Sigmoid colon (tissue), 7 donors: ENCODE results near the gene NTRK3. TPM values are rescaled to one million over a fixed set of nuclear protein-coding genes. Genes with fewer than 3 reads are reported as not detected.

Experiments
- DNase-seq: peaks from one replicate; pipeline ENCODE4 v3.0.0-alpha.2; 2019
- H3K27ac ChIP-seq, 4 donors: fragments of 200-600 bp; sonication (generic); one replicate each; pipeline ENCODE4 v1.5.1; 2016 to 2019; ENCODE audit warnings: mild to moderate bottlenecking in 1 of 4
- H3K27me3 ChIP-seq, 3 donors: fragments of 200-600 bp; sonication (generic); one replicate each; pipeline ENCODE4 v1.5.1; 2019; ENCODE audit warnings: mild to moderate bottlenecking in 1 of 3
- H3K36me3 ChIP-seq, 4 donors: fragments of 200-600 bp; sonication (generic); one replicate each; pipeline ENCODE4 v1.5.1; 2016 to 2019
- H3K4me1 ChIP-seq, 4 donors: fragments of 200-600 bp; sonication (generic); one replicate each; pipeline ENCODE4 v1.5.1; 2017 to 2019
- H3K4me3 ChIP-seq, 4 donors: fragments of 200-600 bp; sonication (generic); one replicate each; pipeline ENCODE4 v1.5.1; 2017 to 2019; ENCODE audit warnings: mild to moderate bottlenecking in 2 of 4, moderate library complexity in 1 of 4
- H3K9me3 ChIP-seq, 4 donors: fragments of 200-600 bp in 3 of 4; sonication (generic) in 3 of 4; one replicate each; pipeline versions ENCODE4 v1.5.1 to v1.6.1; 2013 to 2019
- CTCF ChIP-seq, 4 experiments: fragments of 450-650 bp in 3 of 4; fragments of 200-600 bp in 1 of 4; IDR thresholded peaks; one replicate each; pipeline ENCODE4 v1.5.1; 2016 to 2019; ENCODE audit warnings: antibody characterized with exemption in 4 of 4, mild to moderate bottlenecking in 3 of 4, moderate library complexity in 2 of 4
- EP300 ChIP-seq, 4 donors: sonication (generic); formaldehyde crosslinking; IDR thresholded peaks; one replicate each; pipeline ENCODE4 v1.6.1; 2017; ENCODE audit warnings: antibody characterized with exemption in 4 of 4
- POLR2A ChIP-seq, 2 donors: fragments of 450-650 bp; IDR thresholded peaks; one replicate each; pipeline ENCODE4 v1.6.1; 2016; ENCODE audit warnings: antibody characterized with exemption in 2 of 2, mild to moderate bottlenecking in 2 of 2, moderate library complexity in 2 of 2
- POLR2AphosphoS5 ChIP-seq, 4 donors: sonication (generic); formaldehyde crosslinking; IDR thresholded peaks; one replicate each; pipeline ENCODE4 v1.6.1; 2017; ENCODE audit warnings: antibody characterized with exemption in 4 of 4
- WGBS, 2 donors: extraction: QIAGEN DNeasy Blood & Tissue Kit; methylation state at CpG; one replicate each; pipeline ENCODE4 v1.1.7; 2013; 5-methylcytosine and 5-hydroxymethylcytosine counted together
- intact Hi-C: fragments of 100-400 bp; cut with DNase I; formaldehyde crosslinking; loops from one replicate; pipeline ENCODE4 v1.15.1; 2023
- polyA plus RNA-seq, 3 donors: library from polyadenylated mRNA; stranded (reverse); fragments of 200-250 nt; gene quantifications; one replicate each; pipeline ENCODE4 v1.2.3, GENCODE V29; 2013
- total RNA-seq, 4 donors: library from RNA; depleted of rRNA; stranded (reverse); fragments of >200 nt; gene quantifications; one replicate each; pipeline ENCODE4 v1.1.0, GENCODE V29; 2016
- donor health status: healthy with polysubstance abuse.
- donor health status: Bipolar disorder and iron deficiency.
- donor health status: healthy.

Gene NTRK3
- total and polyA plus RNA-seq, 7 donors, result 1.1 to 13.0 (median 3.6) TPM; not detected in 2

- WGBS, 2 donors, result 82 to 90% methylated on average over 2 of the region's 2 CpGs
These were observed 134.5 kb downstream of the NTRK3 start for GRCh38 chr15:88121968-88122530.

GRCh38 chr15:88120026-88120425 lies 136.5 kb downstream of the NTRK3 start:
- H3K27me3 ChIP-seq, result no peaks in the 10 kb centered on the region
- 80 to 85% methylated on average over 3 of the region's 3 CpGs for WGBS, 2 donors
- H3K36me3 ChIP-seq, result no peaks in the 10 kb centered on the region
- DNase-seq, result no peak
- intact Hi-C loops, result loop anchor here (10.0 kb wide), 1 partner anchor 65 kb away; no protein-coding TSS in a partner anchor
- H3K4me3 ChIP-seq, result no peak overlapping the region
- H3K4me1 ChIP-seq, result peaks cover 0 to 16% (median 9%) of the 10 kb centered on the region in 4 donors
- no peak for TF ChIP-seq POLR2A (IDR thresholded peaks at IDR 0.05)
- no peak for TF ChIP-seq POLR2AphosphoS5 (IDR thresholded peaks at IDR 0.05)
- TF ChIP-seq EP300 (IDR thresholded peaks at IDR 0.05), result no peak
- no peak for TF ChIP-seq CTCF (IDR thresholded peaks at IDR 0.05)
- no peak overlapping the region for H3K27ac ChIP-seq
- H3K9me3 ChIP-seq, result no peaks in the 10 kb centered on the region

More at GRCh38 chr15:88121968-88122530, 134.5 kb downstream of the NTRK3 start:
- DNase-seq, result no peak
- Histone ChIP-seq H3K27me3 (no peaks in the 10 kb centered on the region), H3K27ac (no peak overlapping the region), H3K9me3 (no peaks in the 10 kb centered on the region), H3K4me1 (peaks cover 0 to 10% (median 4%) of the 10 kb centered on the region in 4 donors), H3K36me3 (no peaks in the 10 kb centered on the region), H3K4me3 (no peak overlapping the region)
- intact Hi-C loops, result loop anchor here (10.0 kb wide), 1 partner anchor 63 kb away; no protein-coding TSS in a partner anchor
- TF ChIP-seq CTCF (IDR thresholded peaks at IDR 0.05) (no peak), POLR2A (IDR thresholded peaks at IDR 0.05) (no peak), POLR2AphosphoS5 (IDR thresholded peaks at IDR 0.05) (no peak), EP300 (IDR thresholded peaks at IDR 0.05) (no peak)

- Histone ChIP-seq H3K27ac (no peak overlapping the region), H3K4me1 (peaks cover 0 to 16% (median 9%) of the 10 kb centered on the region in 4 donors), H3K36me3 (no peaks in the 10 kb centered on the region), H3K4me3 (no peak overlapping the region), H3K9me3 (no peaks in the 10 kb centered on the region), H3K27me3 (no peaks in the 10 kb centered on the region)
- no peak for DNase-seq
- intact Hi-C loops, result no loop called here
- TF ChIP-seq POLR2AphosphoS5 (IDR thresholded peaks at IDR 0.05) (no peak), EP300 (IDR thresholded peaks at IDR 0.05) (no peak), POLR2A (IDR thresholded peaks at IDR 0.05) (no peak), CTCF (IDR thresholded peaks at IDR 0.05) (no peak)
- WGBS, 2 donors, result 87 to 89% methylated on average over 7 of the region's 7 CpGs
These were observed 137.8 kb downstream of the NTRK3 start for GRCh38 chr15:88118741-88119140.

GRCh38 chr15:88118035-88118434 lies 138.5 kb downstream of the NTRK3 start:
- no peak overlapping the region for H3K27ac ChIP-seq
- no peak overlapping the region for H3K4me3 ChIP-seq
- no peaks in the 10 kb centered on the region for H3K27me3 ChIP-seq
- DNase-seq, result no peak
- no peaks in the 10 kb centered on the region for H3K36me3 ChIP-seq
- intact Hi-C loops, result no loop called here
- peaks cover 0 to 16% (median 9%) of the 10 kb centered on the region in 4 donors for H3K4me1 ChIP-seq
- 87 to 90% methylated on average over 6 of the region's 6 CpGs for WGBS, 2 donors
- H3K9me3 ChIP-seq, result no peaks in the 10 kb centered on the region
- TF ChIP-seq POLR2AphosphoS5 (IDR thresholded peaks at IDR 0.05), result no peak
- TF ChIP-seq POLR2A (IDR thresholded peaks at IDR 0.05), result no peak
- no peak for TF ChIP-seq EP300 (IDR thresholded peaks at IDR 0.05)
- TF ChIP-seq CTCF (IDR thresholded peaks at IDR 0.05), result no peak
